Measurements from ENCODE around the gene IFITM10.

DNA sequence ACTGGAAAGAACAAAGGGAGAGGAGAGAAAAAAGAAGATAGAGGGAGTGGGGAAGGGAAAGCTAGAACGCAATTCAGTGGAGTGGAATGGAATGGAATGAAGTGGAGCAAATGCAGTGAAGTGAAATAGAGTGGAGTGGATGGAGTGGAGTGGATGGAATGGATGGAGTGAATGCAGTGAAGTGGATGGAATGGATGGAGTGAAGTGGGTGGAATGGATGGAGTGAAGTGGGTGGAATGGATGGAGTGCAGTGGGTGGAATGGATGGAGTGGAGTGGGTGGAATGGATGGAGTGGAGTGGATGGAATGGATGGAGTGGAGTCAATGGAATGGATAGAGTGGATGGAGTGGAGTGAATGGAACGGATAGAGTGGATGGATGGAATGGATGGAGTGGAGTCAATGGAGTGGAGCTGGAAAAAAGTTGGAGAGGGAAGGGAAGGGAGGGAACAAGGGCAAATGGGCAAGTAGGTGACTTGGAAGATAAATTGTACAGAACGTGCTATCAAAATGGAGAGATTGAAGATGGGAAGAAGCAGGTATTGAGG is 13.9 kb downstream of the IFITM10 start:
- TF ChIP-seq EZH2 (IDR thresholded peaks at IDR 0.05; ENCODE audit: insufficient read depth, poor library complexity, severe bottlenecking): no peak
- no peak for TF ChIP-seq EZH2phosphoT487 (IDR thresholded peaks at IDR 0.05; ENCODE audit: insufficient read depth, low read depth)

All from GM23248 (cell line).